ENCODE measurements around the gene C4A.
"Not testable (repeated sequence)": the region's sequence is repeated elsewhere in the genome, so short reads cannot be mapped to it uniquely, and the experiment has no call there.

Gene C4A

DNA sequence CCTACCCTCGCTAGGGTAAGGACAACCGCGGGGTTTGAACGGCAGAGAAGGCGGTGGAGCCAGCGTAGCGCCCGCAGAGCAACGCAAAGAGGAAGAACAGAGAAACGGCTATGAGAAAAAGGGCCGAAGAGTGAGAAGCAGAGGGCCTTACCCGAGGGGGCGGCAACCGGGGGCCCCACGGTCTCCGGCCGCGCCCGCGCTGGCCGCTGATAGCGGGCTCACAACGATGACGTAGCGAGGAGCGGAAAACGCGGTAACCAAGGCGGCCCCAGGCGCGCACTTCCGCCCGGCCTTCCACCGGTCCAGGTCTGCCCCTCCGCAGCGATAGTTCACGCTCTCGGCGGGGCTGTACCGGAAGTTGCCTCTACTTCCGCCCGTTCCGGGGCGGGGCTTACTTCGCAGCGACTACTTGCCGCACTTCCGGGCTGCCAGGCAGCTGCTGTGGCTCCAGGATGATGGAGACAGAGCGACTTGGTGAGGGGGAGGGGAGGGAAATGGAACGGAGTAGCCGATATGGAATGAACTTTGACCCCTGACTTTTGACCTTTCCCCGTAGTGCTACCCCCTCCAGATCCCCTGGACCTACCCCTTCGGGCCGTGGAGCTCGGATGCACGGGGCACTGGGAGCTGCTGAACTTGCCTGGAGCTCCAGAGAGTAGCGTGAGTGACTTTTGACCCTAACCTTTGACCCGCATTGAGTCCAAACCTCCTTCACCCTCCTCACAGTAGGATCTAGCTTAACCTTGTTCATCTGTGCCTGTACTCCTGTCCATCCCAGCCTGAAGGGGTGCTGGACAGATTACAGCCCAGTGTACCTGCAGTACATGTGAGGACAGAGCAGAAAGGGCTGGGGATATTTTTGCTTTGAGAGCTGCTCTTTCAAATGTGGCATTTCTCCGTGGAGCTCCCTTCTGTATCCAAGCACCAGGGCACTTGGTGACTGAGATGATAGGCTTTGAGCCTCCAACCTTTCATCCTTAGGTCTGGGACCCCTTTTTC is 22.8 kb upstream of the C4A start, which contains the start of the genes NELFE and SKIC2:
NELFE (minus strand) TSS at position 231 of the 999 bp plus-strand sequence. CDS start 525 bp downstream, outside the sequence.
SKIC2 (plus strand) TSS at position 435 of the 999 bp plus-strand sequence; CDS start at position 453, 18 bp downstream.
- DNase-seq (ENCODE audit: low spot score): peak; percentile 98

DNA sequence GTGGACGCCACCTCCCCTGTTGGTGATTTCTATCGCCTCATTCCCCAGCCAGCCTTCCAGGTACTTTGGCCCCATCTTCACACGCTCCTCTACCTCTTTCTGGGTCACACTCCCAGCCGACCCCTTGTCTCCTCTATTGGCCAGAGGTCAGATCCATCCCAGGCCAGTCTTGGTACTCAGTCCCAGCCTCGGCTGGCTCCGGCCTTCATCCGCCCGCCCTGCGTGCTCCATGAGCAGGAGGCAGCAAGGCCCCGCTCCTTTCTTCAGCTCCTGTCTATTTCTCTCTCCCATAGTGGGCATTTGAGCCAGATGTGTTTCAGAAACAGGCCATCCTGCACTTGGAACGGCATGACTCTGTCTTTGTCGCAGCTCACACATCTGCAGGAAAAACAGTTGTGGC is 20.2 kb upstream of the C4A start:
- no peak for DNase-seq (ENCODE audit: low spot score)

DNA sequence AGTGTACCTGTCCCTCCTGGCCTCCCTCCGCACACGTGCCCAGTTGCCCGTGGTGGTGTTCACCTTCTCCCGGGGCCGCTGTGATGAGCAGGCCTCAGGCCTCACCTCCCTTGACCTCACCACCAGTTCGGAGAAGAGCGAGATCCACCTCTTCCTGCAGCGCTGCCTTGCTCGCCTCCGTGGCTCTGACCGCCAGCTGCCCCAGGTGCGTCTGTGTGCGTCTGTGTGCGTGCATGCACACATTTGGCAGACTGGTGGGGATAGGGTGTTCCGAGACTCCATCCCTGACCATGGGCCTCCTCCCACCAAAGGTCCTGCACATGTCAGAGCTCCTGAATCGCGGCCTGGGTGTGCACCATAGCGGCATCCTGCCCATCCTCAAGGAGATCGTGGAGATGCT is 17.9 kb upstream of the C4A start:
- no peak for DNase-seq (ENCODE audit: low spot score)

DNA sequence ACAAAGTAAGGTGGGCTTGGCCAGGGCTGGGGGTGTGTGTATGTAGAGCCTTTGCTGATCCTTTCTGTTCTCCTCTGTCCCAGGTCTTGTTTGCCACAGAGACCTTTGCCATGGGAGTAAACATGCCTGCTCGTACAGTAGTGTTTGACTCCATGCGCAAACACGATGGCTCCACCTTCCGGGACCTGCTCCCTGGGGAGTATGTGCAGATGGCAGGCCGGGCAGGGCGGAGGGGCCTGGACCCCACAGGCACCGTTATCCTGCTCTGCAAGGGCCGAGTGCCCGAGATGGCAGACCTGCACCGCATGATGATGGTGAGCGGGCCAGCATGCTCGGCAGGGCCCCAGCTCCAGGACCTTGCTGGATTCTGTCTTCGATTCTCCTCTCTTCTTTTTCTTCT is 16.2 kb upstream of the C4A start:
- DNase-seq (ENCODE audit: low spot score): no peak

DNA sequence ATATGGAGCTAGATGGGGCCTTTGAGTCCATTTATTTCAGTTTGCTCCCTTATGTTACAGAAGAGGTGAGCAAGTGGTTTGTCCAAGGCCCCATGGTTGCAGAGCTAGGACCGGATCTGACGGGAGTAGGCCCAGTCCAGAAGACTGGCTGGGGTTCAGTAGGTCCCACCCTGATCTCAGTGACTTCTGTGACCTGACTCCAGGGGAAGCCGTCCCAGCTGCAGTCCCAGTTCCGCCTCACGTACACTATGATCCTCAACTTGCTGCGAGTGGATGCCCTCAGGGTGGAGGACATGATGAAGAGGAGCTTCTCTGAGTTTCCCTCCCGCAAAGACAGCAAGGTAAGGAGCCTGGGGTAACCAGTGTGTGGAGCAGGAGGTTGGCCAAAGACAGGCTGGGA is 15.4 kb upstream of the C4A start:
- DNase-seq (ENCODE audit: low spot score): no peak

DNA sequence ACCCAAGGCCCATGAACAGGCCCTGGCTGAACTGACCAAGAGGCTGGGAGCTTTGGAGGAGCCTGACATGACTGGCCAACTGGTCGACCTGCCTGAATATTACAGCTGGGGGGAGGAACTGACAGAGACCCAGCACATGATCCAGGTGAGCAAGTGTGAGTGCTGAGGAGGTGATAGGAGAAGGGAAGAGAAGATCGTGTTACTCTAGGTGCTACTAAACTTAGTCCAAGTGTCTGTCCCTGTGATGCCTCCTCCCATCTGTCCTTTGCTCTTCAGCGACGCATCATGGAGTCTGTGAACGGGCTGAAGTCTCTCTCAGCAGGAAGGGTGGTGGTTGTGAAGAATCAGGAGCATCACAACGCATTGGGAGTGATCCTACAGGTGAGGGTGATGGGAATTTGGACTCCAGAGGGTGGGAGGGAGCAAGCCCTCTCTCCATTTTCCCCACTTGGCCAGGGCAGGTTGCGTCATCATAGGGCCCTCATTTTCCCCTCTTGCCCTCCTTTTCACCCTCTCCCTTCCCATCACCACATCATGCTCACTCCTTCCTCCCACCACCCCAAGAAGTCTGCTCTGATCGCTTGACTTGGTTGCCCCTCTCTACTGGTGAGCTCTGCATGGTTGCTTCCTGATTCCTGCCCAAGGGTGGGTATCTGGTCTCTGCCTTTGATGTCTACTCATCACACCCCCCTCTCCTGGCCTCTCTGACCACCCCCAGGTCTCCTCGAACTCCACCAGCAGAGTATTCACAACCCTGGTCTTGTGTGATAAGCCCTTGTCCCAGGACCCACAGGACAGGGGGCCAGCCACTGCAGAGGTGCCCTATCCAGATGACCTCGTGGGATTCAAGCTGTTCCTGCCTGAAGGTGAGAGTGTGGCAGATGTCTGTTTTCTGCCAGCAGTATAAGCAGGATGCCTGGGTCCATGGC is 14.6 kb upstream of the C4A start:
- DNase-seq (ENCODE audit: low spot score): no peak

DNA sequence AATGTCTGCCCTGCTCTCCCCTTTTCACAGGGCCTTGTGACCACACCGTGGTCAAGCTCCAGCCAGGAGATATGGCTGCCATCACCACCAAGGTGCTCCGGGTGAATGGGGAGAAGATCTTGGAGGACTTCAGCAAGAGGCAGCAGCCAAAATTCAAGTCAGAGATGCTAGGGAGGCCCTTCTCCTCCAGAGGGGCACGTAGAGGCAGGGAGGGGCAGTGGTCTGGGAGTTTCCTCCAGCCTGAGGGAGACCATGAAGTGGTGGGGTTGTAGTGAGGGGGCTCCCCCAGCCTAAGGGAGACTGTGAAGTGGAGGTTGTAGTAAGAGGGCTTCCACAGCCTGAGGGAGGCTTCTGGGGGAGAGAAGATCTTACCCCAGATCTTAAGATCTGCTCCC is 13.9 kb upstream of the C4A start:
- no peak for DNase-seq (ENCODE audit: low spot score)

DNA sequence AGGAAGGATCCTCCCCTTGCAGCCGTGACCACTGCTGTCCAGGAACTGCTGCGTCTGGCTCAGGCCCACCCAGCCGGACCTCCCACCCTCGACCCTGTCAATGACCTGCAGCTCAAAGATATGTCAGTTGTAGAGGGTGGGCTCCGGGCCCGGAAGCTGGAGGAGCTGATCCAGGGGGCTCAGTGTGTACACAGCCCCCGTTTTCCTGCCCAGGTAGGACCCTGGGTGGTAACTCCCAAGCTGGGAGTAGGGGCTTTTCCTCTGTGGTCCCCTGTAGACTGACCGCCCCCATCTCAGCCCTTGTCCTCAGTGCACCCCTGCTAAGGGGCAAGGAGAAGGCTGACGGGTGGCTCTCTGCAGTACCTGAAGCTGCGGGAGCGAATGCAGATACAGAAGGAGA is 13.5 kb upstream of the C4A start:
- DNase-seq (ENCODE audit: low spot score): no peak

DNA sequence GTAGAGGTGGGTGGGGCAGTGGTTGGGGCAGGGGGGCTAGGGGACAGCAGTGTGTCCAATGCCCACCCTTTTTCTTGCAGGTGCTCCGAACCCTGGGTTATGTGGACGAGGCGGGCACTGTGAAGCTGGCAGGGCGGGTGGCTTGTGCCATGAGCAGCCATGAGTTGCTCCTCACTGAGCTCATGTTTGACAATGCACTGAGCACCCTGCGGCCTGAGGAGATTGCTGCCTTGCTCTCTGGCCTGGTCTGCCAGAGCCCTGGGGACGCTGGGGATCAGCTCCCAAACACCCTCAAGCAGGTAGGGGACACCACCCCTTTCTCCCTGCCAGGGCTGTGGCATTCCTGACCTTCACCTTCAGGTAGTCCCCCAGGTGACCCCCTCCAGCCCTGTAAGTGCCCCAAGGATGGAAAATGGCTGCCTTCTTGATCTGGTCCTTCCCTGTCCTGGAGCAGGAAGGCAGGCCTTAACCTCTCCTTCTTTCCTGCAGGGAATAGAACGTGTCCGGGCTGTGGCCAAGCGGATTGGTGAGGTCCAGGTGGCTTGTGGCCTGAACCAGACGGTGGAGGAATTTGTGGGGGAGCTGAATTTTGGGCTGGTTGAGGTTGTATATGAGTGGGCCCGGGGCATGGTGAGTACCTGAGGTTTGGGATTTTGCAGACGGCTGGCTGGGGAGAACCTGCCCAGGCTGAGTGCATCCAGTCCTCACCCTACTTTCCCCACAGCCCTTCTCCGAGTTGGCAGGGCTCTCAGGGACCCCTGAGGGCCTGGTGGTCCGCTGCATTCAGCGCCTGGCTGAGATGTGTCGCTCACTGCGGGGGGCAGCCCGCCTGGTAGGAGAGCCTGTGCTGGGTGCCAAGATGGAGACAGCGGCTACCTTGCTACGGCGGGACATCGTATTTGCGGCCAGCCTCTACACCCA is 12.8 kb upstream of the C4A start:
- no peak for DNase-seq (ENCODE audit: low spot score)

DNA sequence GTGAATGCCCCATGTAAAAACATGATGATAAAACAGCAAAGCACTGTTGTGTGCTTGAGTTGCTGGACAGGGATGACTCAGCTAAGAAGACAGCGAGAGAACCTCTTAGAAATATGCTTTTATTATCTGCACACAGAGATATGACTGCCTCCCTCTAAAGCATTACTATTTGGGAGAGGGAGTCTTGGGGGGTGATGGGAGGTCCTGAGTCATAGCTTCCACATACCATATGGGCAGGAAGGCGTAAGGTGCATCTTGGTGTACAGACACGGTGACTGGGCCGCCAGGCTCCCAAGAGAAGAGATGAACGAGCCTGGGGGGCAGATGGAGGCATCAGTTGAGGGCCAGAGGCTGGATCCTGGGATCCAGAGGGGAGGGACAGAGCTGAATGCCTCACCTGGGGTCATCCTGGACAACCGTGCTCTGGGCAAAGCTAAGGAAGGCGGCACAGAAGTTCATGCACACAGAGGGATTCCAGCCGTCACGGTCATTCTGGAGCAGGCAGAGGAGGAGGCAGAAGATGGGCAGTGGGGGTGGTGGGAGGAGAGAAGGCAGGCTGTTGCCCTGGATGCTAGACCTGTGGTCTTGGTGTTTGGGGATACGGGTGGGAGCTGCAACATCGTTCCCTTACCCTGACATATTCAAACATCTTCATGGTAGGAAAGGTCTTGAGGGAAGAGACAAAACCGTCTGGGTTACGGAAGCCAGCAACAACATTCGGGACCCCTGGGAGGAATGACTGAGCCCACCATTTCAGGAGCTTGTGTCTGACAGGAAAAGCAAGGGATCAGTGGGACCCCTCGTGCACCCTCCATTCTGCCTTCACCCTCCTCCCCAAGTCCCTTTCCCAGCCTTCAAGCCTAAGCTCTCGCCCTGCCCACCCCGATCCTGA is 11.9 kb upstream of the C4A start:
- DNase-seq (ENCODE audit: low spot score): peak; percentile 40

DNA sequence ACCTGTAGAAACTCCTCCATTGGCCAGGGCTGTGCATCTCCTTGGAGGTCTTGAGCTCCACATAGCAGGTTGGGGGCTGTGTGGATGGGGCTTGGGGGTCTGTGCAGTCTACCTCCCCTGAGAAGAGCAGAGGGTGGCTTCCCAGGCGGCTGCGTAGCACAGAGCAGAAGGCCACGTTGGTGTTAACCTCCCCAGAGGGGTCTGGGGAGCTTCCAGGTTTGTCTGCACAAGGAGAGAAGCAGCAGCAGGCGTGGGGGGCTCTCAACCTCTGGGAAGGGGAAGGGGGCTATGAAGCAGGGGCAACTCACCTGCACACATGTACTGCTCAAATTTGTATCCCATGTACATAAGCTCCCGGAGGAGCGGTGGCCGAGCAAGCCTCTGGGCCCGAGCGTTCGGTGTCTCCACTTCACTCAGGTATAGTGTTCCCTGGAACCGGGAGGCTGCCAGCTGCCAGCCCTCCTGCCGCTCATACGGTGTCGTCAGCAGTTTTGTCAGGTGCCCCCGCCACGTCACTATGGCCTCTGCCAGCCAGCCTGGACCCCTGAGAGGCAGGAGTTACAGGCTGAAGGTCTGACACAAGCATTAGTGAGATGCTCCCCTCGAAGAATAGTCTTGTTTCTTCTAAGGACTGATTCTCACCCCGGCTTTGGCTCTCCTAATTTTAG is 11.1 kb upstream of the C4A start:
- DNase-seq (ENCODE audit: low spot score): peak; percentile 61

DNA sequence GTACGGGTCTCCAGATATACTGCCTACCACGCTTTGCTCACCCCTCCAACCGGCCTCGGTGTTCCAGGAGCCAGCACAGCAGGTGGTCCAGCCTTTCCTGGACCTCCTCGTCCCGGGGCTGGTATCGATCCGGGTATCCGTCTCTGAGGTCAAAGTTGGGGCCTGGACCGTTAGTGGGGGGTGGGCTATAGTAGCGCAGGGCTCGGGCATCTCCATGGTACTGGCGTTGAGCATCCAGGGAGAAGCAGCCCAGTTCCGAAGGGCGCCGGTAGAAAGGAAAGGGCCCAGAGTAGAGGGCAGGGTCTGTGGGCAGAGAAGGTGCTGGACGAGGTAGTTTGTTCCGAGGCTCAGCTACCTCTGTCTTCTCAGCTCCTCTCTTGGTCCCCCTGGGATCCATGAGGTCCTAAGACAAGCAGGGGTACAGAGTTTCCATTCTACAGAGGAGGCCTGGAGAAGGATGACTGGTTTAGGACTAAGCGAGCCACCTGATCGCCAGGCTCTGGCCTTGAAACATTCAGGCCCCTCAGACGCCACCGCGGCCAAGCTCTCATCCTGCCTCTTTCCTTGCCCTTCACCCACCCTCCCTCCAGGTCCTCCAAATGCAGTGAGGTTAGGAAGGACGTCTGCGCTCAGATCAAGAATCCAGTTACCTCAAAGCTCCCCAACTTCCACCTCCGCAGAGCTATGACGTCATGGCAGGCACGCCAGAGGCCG is 10.4 kb upstream of the C4A start:
- no peak for DNase-seq (ENCODE audit: low spot score)

DNA sequence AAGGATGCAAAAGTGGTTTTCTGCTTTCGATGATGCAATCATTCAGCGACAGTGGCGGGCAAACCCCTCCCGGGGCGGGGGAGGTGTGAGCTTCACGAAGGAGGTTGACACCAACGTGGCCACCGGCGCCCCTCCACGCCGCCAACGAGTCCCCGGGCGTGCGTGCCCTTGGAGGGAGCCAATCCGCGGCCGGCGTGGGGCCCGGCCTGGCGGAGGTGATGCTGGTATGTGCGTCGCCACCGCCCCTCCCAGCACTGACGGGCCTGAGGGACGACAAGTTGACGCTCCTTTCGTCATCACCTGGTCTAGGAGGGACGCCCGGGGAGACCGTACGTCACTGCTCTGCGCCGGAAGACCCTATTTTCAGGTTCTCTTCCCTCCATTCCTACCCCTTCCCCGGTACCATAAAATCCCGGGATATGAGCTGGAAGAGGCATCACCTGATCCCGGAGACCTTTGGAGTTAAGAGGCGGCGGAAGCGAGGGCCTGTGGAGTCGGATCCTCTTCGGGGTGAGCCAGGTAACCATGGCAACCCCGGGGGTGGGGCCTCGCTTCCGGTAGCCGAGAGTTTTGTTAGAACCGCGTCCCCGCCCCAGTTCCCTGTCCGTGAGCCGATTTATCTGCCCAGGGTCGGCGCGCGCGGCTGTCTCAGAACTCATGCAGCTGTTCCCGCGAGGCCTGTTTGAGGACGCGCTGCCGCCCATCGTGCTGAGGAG is 9.7 kb upstream of the C4A start, which contains the start of gene DXO:
DXO (minus strand) TSS at position 146 of the 716 bp plus-strand sequence. CDS start 463 bp downstream, outside the sequence.
- DNase-seq (ENCODE audit: low spot score): peak; percentile 98

DNA sequence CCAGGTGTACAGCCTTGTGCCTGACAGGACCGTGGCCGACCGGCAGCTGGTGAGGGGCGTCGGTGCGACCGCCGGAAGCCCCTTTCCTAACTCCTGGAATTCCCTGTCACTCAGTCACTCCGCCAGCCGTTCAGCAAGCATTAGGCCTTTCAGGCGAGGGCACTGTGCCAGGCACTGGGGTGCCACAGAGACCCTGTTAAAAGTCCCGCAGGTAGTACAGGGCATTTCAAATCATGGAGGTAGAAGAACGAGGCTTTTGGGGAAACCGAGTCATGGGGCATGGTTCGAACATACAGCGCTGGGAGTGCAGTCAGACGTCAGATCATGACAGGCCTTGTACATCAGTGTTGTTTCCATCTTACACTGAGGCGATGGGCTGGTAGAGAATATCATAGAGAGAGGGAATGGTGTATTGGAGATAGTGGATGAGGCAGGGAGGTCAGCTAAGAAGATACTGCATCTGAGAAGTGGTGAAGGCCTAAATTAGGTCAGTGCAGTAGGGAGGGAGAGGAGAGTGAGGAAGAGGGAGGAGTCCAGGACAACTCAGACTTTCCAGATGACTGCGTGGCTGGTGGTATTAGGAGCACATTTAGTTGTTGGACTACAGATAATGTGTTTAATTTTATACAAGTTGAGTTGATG is 9.0 kb upstream of the C4A start:
- DNase-seq (ENCODE audit: low spot score): peak; percentile 81

DNA sequence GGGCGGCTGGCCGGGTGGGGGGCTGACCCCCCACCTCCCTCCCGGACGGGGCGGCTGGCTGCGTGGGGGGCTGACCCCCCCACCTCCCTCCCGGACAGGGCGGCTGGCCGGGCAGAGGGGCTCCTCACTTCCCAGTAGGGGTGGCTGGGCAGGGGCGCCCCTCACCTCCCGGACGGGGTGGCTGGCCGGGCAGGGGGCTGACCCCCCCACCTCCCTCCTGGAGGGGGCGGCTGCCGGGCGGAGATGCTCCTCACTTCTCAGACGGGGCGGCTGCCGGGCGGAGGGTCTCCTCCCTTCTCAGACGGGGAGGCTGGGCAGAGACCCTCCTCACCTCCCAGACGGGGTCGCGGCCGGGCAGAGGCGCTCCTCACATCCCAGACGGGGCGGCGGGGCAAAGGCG is 5.8 kb upstream of the C4A start:
- DNase-seq (ENCODE audit: low spot score): not testable (repeated sequence)

DNA sequence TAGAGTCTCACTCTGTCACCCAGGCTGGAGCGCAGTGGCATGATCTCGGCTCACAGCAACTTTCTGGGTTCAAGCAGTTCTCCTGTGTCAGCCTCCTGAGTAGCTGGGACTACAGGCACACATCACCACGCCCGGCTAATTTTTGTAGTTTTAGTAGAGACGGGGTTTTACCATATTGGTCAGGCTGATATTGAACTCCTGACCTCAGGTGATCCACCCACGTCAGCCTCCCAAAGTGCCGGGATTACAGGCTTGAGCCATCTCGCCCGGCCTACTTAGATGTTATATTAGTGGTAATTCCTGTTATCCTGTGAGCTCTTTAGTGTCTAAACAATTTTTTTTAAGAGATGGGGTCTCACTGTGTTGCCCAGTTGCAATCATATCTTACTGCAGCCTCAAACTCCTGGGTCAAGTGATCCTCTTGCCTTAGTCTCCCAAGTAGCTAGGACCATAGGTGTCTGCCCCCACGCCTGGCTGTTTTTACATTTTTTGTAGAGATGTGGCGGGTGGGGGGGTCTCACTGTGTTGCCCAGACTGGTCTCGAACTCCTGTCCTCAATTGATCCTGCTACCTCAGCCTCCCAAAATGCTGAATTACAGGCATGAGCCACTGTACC is 3.9 kb upstream of the C4A start:
- DNase-seq (ENCODE audit: low spot score): no peak

DNA sequence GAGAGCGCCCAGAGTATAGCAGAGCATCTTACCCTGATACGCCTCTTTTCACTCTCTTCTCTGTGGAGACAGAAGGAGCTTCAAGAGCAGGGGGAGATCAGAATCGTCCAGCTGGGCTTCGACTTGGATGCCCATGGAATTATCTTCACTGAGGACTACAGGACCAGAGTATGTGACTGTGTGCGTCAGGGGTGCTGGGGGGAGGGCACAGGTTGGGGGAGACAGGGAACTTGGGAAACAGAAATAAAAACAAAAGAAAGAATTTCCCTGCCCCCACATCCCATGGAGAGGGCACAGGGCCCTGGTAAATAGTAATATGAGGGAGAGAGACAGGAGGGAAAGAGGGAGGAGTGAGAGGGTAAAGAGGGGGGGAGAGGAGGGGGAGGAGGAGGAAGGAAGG is 3.0 kb upstream of the C4A start:
- DNase-seq (ENCODE audit: low spot score): no peak

Measured in RKO (cell line).